Thoracic aorta (tissue), 2 donors: ENCODE data around the gene MAN1C1. TPM values are rescaled to one million over a fixed set of nuclear protein-coding genes. Genes with fewer than 3 reads are reported as not detected.

Experiments used
- ATAC-seq: fragments of 150-250 bp; one replicate; pipeline ENCODE4 v1.8.0; 2017; ENCODE audit warnings: low read depth; ENCODE audit not compliant: insufficient number of reproducible peaks, low FRiP score
- DNase-seq: peaks from one replicate; pipeline ENCODE4 v3.0.0-alpha.2; 2020; ENCODE audit warnings: low spot score
- H3K27ac ChIP-seq, 2 donors: fragments of 200-600 bp; sonication (generic); 1 replicate in 1 of 2; 2 replicates in 1 of 2; pipeline ENCODE4 v1.5.1; 2016; ENCODE audit warnings: mild to moderate bottlenecking in 2 of 2, moderate library complexity in 2 of 2
- H3K27me3 ChIP-seq: fragments of 200-600 bp; sonication (generic); replicated peaks from 2 replicates; pipeline ENCODE4 v1.6.0; 2016; ENCODE audit warnings: mild to moderate bottlenecking; ENCODE audit not compliant: insufficient read depth
- H3K36me3 ChIP-seq: fragments of 200-600 bp; sonication (generic); one replicate; pipeline ENCODE4 v1.5.1; 2016
- H3K4me1 ChIP-seq, 2 donors: fragments of 200-600 bp; sonication (generic); 1 replicate in 1 of 2; 2 replicates in 1 of 2; pipeline versions ENCODE4 v1.5.1 to v1.6.0; 2016; ENCODE audit warnings: low read depth in 2 of 2, mild to moderate bottlenecking in 1 of 2; ENCODE audit not compliant: control insufficient read depth in 1 of 2
- H3K4me3 ChIP-seq: fragments of 200-600 bp; sonication (generic); 2 replicates; pipeline ENCODE4 v1.5.1; 2016; ENCODE audit warnings: mild to moderate bottlenecking
- H3K9me3 ChIP-seq: fragments of 200-600 bp; sonication (generic); 2 replicates; pipeline ENCODE4 v1.5.1; 2016
- total RNA-seq, 2 donors: library from RNA; depleted of rRNA; stranded (reverse); fragments of >200 nt; gene quantifications; one replicate each; pipeline versions ENCODE4 v1.1.0 to v1.2.3, GENCODE V29; 2016
- TF ChIP-seq, protein P1 (sequence below): fragments of 200-600 bp; sonication (generic); IDR thresholded peaks from one replicate; pipeline ENCODE4 v1.5.1; 2019; ENCODE audit warnings: antibody characterized with exemption

The MAN1C1 gene
- total RNA-seq, 2 donors from 2014 or later = 21.0 to 26.0 TPM

DNA sequence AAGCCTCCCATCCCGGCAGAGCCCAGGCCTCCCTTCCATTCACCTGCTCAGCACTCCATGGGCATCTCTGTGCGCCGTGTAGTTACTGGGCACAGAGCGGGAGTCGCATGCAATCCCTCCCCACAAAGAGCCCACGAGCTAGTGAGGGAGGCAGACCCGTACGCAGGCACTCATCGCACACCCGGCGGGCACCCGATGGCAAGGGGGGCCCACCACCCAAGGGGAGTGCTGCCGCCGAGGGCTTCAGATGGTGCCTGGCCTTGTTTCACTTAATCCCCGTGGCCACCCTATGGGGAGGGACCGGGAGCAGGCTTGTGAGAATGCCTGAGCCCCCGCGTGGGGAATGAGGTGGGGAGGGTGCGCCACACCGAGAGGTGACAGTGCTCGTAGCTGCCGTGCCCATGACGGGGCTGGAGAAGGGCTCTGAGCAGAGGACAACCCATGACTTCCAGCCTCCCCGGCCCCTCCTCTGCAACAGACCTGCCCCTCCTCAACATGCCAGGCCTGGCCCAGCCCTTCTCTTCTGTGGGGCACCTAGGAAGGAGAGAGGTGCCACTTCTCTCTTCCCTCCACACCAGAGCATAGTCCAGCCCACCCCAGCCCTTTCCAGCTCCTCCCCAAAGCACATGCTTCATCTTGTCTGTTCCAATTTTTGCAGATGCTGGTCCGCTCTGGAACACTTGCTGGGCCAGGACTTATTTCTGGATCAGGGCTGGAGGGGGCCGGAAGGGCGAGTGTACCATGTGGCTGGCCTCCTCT, 153.2 kb downstream of the MAN1C1 start:
- H3K4me1 ChIP-seq = peaks cover 9 to 29% of the 10 kb centered on the region in 2 donors
- no peak overlapping the region for H3K4me3 ChIP-seq
- H3K27me3 ChIP-seq = no peaks in the 10 kb centered on the region
- H3K9me3 ChIP-seq = no peaks in the 10 kb centered on the region
- DNase-seq (no peak), ATAC-seq (no peak)
- H3K36me3 ChIP-seq = peaks cover 7% of the 10 kb centered on the region
- H3K27ac ChIP-seq = no peak overlapping the region
- TF ChIP-seq, protein P1, sequence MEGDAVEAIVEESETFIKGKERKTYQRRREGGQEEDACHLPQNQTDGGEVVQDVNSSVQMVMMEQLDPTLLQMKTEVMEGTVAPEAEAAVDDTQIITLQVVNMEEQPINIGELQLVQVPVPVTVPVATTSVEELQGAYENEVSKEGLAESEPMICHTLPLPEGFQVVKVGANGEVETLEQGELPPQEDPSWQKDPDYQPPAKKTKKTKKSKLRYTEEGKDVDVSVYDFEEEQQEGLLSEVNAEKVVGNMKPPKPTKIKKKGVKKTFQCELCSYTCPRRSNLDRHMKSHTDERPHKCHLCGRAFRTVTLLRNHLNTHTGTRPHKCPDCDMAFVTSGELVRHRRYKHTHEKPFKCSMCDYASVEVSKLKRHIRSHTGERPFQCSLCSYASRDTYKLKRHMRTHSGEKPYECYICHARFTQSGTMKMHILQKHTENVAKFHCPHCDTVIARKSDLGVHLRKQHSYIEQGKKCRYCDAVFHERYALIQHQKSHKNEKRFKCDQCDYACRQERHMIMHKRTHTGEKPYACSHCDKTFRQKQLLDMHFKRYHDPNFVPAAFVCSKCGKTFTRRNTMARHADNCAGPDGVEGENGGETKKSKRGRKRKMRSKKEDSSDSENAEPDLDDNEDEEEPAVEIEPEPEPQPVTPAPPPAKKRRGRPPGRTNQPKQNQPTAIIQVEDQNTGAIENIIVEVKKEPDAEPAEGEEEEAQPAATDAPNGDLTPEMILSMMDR = no peak

DNA sequence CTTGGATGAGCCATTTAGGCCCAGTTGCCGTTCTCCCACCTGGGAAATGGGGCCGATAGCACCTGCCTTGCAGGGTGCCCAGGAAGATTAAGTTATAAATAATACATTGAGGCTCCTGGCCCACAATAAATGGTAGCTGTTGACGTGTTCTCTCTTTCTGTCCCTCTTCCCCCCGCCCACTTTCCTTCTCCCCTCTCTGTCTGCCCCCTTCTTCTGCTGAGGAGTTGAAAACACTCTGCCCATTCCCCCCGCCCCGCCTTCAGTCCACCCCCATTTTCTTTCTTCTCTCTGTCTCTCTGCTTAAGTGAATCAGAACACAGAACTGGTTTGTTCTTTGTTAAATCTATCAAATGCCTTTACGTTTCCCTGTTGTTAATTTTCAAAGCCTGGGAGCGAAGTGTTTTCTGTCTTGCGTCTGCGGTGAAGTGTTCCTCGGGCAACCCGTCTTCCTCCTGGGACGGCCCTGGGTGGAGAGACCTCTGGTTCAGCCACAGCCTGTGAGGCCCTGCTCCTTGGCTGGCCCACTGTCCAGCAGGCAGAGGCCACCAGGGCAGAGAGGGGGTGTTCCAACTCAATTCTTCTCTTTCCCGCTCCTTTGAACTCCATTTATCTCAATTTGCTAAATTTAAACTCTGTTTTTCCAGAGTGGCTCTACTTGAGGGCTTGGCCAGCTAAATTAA, 154.1 kb downstream of the MAN1C1 start:
- DNase-seq = no peak
- Histone ChIP-seq H3K36me3 (peaks cover 10% of the 10 kb centered on the region), H3K27me3 (no peaks in the 10 kb centered on the region), H3K27ac (no peak overlapping the region), H3K4me3 (no peak overlapping the region), H3K9me3 (no peaks in the 10 kb centered on the region), H3K4me1 (peaks cover 9 to 22% of the 10 kb centered on the region in 2 donors)
- ATAC-seq = no peak
- TF ChIP-seq, protein P1 = no peak

DNA sequence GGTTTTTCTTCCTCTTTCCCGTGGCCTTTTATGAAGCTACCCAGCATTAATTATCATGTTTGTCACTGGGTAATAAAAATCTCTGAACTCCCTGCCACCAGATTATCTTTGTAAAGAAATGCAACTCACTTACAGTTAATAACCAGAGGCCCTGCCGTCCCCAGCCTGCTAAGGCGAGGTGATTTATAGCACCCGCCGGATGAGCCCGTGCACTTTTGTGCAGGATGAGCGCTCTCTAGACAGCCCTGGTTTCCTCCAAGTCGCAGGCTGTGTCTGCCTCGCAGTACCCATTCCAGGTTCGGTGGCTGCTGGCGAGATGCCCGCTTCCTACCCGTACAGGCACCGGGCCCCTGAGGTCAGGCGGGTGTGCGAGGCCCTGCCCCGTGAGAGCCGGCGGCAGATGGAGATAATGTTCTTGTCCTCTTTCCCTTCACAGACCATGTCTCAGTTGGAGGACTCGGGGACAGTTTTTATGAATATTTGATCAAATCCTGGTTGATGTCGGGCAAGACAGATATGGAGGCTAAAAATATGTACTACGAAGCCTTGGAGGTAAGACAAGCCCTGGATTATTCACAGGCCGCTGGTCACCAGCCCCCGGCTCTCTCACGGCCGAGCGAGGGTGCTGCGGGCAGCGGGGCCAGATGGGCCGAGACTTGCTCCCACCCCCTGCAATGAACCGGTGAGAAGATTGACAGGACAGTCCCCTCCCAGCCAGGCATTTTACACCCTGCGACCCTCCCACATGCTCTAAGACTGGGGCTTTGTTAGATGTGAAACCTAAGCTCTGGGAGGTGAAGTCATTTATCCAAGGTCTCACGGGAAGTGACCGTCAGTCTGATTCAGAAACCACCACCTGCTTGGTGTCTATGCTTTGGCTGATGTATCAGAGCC, 154.9 kb downstream of the MAN1C1 start:
- ATAC-seq = no peak
- peaks cover 1 to 15% of the 10 kb centered on the region in 2 donors for H3K4me1 ChIP-seq
- no peaks in the 10 kb centered on the region for H3K9me3 ChIP-seq
- no peaks in the 10 kb centered on the region for H3K27me3 ChIP-seq
- TF ChIP-seq, protein P1 = no peak
- no peak overlapping the region for H3K27ac ChIP-seq
- H3K36me3 ChIP-seq = peaks cover 12% of the 10 kb centered on the region
- H3K4me3 ChIP-seq = no peak overlapping the region
- no peak for DNase-seq

DNA sequence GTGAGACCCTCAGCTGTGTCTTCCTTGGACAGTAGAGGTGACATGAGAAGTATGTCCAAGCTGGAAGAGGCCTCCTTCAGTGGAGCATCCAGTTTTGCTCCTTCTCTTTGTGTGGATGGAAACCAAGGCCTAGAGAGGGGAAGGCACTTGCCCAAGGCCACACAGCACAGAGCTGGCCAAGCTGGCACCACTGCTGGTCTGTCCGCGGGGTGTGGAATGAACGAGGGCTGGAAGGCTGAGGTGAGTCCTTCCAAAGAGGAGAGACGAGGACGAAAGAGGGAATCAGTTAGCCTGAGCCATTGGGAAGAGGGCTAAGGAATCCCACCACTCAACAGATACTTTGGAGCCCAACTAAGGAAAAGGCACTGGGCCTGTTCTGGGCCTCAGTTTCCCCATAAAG, 155.6 kb downstream of the MAN1C1 start:
- no peaks in the 10 kb centered on the region for H3K27me3 ChIP-seq
- DNase-seq = no peak
- H3K9me3 ChIP-seq = no peaks in the 10 kb centered on the region
- TF ChIP-seq, protein P1 = no peak
- no peak for ATAC-seq
- no peak overlapping the region for H3K4me3 ChIP-seq
- H3K36me3 ChIP-seq = peaks cover 12% of the 10 kb centered on the region
- H3K27ac ChIP-seq = no peak overlapping the region
- H3K4me1 ChIP-seq = peaks cover 0 to 10% of the 10 kb centered on the region in 2 donors
